Lower lobe of right lung (tissue), 2 donors: ENCODE data around the gene BLVRA. TPM values are rescaled to one million over a fixed set of nuclear protein-coding genes. Genes with fewer than 3 reads are reported as not detected.
"Not testable (repeated sequence)": the region's sequence is repeated elsewhere in the genome, so short reads cannot be mapped to it uniquely, and the experiment has no call there.

ENCODE experiments used
- ATAC-seq, 2 donors: fragments of 200-7000 bp; cut with Tn5 transposase; one replicate each; pipeline ENCODE4 v1.9.1; 2020 to 2022; ENCODE audit warnings: mild to moderate bottlenecking in 2 of 2, moderate library complexity in 2 of 2
- DNase-seq: peaks from one replicate; pipeline ENCODE4 v3.0.0-alpha.2; 2020
- H3K27ac ChIP-seq: fragments of 200-600 bp; one replicate; pipeline ENCODE4 v1.8.0; 2022
- H3K27me3 ChIP-seq: fragments of 200-600 bp; one replicate; pipeline ENCODE4 v1.8.0; 2022; ENCODE audit warnings: low read depth
- H3K36me3 ChIP-seq: fragments of 200-600 bp; one replicate; pipeline ENCODE4 v1.8.0; 2022; ENCODE audit warnings: mild to moderate bottlenecking
- H3K4me1 ChIP-seq: fragments of 200-600 bp; one replicate; pipeline ENCODE4 v1.8.0; 2022
- H3K4me3 ChIP-seq: fragments of 200-600 bp; one replicate; pipeline ENCODE4 v1.8.0; 2022; ENCODE audit warnings: mild to moderate bottlenecking
- H3K9me3 ChIP-seq: fragments of 200-600 bp; one replicate; pipeline ENCODE4 v1.8.0; 2022
- CTCF ChIP-seq: fragments of 200-600 bp; IDR thresholded peaks from one replicate; pipeline ENCODE4 v1.8.0; 2022; ENCODE audit warnings: antibody characterized with exemption, mild to moderate bottlenecking
- intact Hi-C: fragments of 100-400 bp; cut with DNase I; formaldehyde crosslinking; loops from one replicate; pipeline ENCODE4 v1.11.0; 2022
- total RNA-seq: library from RNA; stranded (reverse); fragmentation: NEBNext Ultra II Directional; extraction: Animal tissue kit (Norgen Biotek cat#: 25700); gene quantifications from one replicate; pipeline ENCODE4 v1.2.1, GENCODE V29; 2021
- donor health status: DM: no; HTN: yes; CAD: no; lungs with severe emphysema.

Gene BLVRA
- total RNA-seq, 1 donor from 2014 or later, result 106 TPM

GRCh38 chr7:43729214-43729923 is 29.1 kb upstream of the BLVRA start, which contains the start of gene COA1:
COA1 (minus strand) TSS chr7:43729523; CDS start chr7:43648614, 80,909 bp downstream.
- no peak for TF ChIP-seq CTCF
- no peaks in the 10 kb centered on the region for H3K27me3 ChIP-seq
- ATAC-seq, result peak; percentile 99 to 100
- intact Hi-C loops, result no loop called here
- no peaks in the 10 kb centered on the region for H3K9me3 ChIP-seq
- H3K27ac ChIP-seq, result peak within 1 kb of the TSS; percentile 83
- peak within 1 kb of the TSS; percentile 84 for H3K4me3 ChIP-seq
- no peaks in the 10 kb centered on the region for H3K36me3 ChIP-seq
- peak; percentile 92 for DNase-seq
- peaks cover 21% of the 10 kb centered on the region for H3K4me1 ChIP-seq

GRCh38 chr7:43729924-43730248 is 28.6 kb upstream of the BLVRA start:
- TF ChIP-seq CTCF, result no peak
- ATAC-seq, result peak in 1 of 2 donors; percentile 2
- H3K27ac ChIP-seq, result peak overlapping the region; percentile 83
- no peaks in the 10 kb centered on the region for H3K27me3 ChIP-seq
- H3K4me3 ChIP-seq, result peak overlapping the region; percentile 84
- no peaks in the 10 kb centered on the region for H3K9me3 ChIP-seq
- H3K36me3 ChIP-seq, result no peaks in the 10 kb centered on the region
- intact Hi-C loops, result no loop called here
- H3K4me1 ChIP-seq, result peaks cover 17% of the 10 kb centered on the region
- DNase-seq, result no peak

GRCh38 chr7:43731494-43731893 is 27.0 kb upstream of the BLVRA start:
- ATAC-seq, H3K36me3 ChIP-seq, H3K27ac ChIP-seq, H3K27me3 ChIP-seq, DNase-seq, H3K9me3 ChIP-seq, intact Hi-C loops, H3K4me3 ChIP-seq: not testable (repeated sequence)
- H3K4me1 ChIP-seq, result peaks cover 17% of the 10 kb centered on the region

- H3K9me3 ChIP-seq, H3K4me1 ChIP-seq, H3K4me3 ChIP-seq, DNase-seq, H3K36me3 ChIP-seq, intact Hi-C loops, ATAC-seq, H3K27me3 ChIP-seq, H3K27ac ChIP-seq: not testable (repeated sequence)
Observed at GRCh38 chr7:43734575-43735332, 23.7 kb upstream of the BLVRA start.

GRCh38 chr7:43735403-43735801 is 23.1 kb upstream of the BLVRA start:
- no peaks in the 10 kb centered on the region for H3K27me3 ChIP-seq
- H3K9me3 ChIP-seq, result no peaks in the 10 kb centered on the region
- DNase-seq, result no peak
- no peak overlapping the region for H3K4me3 ChIP-seq
- no peak overlapping the region for H3K27ac ChIP-seq
- no peak for ATAC-seq
- no peaks in the 10 kb centered on the region for H3K36me3 ChIP-seq
- H3K4me1 ChIP-seq, result no peaks in the 10 kb centered on the region
- intact Hi-C loops, result no loop called here
- TF ChIP-seq CTCF, result no peak

- H3K4me3 ChIP-seq, result no peak overlapping the region
- TF ChIP-seq CTCF, result no peak
- no peaks in the 10 kb centered on the region for H3K36me3 ChIP-seq
- H3K27ac ChIP-seq, result no peak overlapping the region
- H3K27me3 ChIP-seq, result no peaks in the 10 kb centered on the region
- DNase-seq, result no peak
- ATAC-seq, result peak; percentile 42 to 53
- H3K4me1 ChIP-seq, result no peaks in the 10 kb centered on the region
- H3K9me3 ChIP-seq, result no peaks in the 10 kb centered on the region
- intact Hi-C loops, result no loop called here
Observed at GRCh38 chr7:43735802-43736603, 22.5 kb upstream of the BLVRA start.
